CD1c-positive myeloid dendritic cell (primary cell): ENCODE results near the gene MEGF11.
"Not testable (repeated sequence)": the region's sequence is repeated elsewhere in the genome, so short reads cannot be mapped to it uniquely, and the experiment has no call there.

Experiments
- DNase-seq: peaks from one replicate; pipeline ENCODE4 v3.0.0-alpha.2; 2016; ENCODE audit errors: extremely low spot score

Gene MEGF11

DNA sequence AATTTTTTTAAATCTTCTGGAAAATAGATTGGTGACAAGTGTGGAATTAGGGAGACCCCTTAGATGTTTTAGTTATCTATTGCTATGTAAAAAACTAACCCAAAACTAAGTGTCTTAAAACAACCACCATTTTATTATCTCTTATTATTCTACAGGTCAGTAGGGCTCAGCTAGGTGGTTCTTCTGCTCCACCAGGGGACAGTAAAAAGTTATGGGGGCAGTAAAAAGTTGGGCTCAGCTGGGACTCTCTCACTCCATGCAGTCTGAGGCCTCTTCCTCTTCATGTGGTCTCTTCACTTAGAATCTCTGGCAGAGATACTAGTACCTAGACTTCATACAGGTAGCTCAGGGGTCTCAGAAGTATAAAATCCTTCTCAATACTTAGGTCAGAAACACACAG lies 21.8 kb upstream of the MEGF11 start:
- no peak for DNase-seq

DNA sequence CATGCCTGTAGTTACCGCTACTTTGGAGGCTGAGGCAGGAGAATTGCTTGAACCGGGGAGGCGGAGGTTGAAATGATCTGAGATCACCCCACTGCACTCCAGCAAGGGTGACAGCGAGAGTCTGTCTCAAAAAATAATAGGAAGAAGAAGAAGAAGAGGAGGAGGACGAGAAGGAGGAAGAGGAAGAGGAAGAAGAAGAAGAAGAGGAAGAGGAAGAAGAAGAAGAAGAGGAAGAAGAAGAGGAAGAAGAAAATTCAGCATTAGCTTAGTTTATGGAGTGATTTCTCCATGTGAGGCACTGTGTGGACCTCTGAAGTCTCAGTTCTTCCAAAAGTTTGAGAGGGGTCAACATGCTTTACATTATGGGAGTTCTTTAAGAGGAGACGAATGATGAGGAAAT lies 17.4 kb upstream of the MEGF11 start:
- no peak for DNase-seq

DNA sequence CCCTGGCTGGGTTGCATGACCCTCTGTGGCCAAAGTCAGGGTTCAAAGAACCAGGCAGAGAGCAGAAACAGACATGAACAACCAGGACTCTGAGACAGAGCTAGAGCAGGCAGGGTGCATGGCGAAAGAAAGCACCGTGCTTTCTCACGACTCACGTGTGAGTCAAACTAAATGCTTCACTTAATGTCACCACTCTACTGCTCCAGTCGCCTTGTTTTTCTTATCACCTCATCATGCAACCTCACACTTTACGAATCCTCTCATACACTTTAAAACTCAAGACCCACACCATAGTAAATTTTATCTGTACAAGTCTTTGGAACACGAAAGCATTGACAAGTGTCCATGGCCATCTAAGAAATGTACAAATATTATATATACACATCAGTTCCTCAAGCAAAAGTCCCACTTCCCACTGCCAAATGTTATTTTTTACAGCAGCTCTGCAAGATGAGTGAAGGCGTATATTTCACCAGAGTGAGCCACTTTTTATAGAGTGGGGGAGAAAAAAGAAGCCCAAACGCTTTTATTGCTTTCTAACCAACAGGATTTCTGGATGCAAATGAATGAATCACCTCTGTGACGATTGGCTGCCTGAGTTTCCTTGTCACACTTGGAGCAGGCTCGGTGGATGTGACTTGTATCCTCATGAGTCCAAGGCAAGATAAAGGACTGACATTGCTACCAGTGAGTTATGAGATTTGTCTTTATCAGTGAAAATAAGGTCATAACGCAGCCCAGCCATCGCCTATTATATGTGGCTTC lies 16.0 kb upstream of the MEGF11 start:
- DNase-seq: peak; percentile 25

DNA sequence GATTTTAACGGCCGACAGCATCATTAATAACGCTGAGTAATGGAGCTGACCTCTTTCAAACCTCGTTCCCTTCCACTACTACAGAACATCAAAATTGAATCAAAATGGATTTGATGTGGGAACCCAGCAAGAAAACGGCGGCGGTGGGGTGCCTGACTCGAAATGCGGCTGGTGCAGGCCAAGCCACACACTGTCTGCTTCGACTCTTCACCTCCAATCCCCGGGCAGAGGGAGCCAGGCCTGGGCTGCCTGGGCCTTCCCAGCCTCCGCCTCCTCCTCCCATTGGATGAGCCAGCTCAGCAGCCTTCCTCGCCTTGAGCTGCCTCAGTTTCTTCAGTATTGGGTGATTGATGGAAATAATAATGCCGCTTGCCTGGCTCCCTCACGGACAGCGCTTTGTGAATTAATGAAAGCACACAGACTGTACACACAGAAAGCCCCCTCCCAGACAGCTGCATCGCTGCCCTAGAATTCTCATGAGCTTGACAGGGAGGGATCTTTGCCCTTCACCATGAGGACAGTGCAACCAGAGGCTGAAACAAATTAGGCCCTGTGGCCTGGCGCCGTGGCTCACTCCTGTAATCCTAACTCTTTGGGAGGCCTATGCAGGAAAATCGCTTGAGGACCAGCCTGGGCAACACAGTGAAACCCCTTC lies 11.4 kb upstream of the MEGF11 start:
- DNase-seq: no peak

DNA sequence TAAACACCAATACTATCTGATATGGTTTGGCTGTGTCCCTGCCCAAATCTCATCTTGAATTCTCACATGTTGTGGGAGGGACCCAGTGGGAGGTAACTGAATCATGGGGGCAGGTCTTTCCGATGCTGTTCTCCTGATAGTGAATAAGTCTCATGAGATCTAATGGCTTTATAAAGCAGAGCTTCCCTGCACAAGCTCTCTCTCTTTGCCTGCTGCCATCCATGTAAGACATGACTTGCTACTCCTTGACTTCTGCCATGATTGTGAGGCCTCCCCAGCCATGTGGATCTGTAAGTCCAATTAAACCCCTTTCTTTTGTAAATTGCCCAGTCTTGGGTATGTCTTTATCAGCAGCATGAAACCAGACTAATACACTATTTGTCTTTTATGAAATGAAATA lies 9.3 kb upstream of the MEGF11 start:
- not testable (repeated sequence) for DNase-seq

DNA sequence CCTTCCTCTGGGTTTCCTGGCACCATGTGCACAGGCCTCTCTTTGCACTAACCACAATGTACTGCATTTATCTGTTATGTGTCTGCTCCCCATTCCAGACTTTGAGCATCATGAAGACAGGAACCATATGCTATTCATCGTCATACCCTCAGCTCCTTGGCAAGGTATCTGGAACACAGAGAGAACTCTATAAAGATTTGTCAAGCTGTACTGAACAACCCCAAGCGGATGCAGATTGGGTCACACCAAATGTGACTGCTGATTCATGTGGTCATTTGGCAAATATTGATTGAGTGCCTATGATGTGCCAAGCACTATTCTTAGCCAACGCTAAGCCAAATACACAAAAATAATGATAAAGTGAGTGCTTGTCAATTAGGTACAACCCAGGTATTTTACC lies 7.5 kb upstream of the MEGF11 start:
- no peak for DNase-seq

DNA sequence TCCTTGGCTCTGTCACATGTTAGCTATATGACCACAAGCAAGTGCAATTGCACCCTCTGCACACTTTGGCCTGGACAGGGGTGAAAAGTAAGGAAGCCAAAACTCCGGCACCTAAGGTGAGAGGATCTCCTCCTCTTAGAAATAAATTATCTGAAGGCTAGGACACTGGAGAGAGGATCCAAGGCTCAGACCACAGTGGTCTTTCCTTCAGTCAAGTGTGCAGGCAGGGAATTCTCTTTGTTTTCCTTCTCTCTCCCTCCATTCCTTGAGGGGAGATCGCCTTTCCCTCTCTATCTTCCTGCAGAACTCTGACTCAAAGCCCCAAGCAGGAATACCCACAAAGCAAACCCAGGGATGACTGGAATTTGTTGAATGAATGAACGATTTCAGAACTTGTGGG lies 3.1 kb upstream of the MEGF11 start:
- DNase-seq: no peak

DNA sequence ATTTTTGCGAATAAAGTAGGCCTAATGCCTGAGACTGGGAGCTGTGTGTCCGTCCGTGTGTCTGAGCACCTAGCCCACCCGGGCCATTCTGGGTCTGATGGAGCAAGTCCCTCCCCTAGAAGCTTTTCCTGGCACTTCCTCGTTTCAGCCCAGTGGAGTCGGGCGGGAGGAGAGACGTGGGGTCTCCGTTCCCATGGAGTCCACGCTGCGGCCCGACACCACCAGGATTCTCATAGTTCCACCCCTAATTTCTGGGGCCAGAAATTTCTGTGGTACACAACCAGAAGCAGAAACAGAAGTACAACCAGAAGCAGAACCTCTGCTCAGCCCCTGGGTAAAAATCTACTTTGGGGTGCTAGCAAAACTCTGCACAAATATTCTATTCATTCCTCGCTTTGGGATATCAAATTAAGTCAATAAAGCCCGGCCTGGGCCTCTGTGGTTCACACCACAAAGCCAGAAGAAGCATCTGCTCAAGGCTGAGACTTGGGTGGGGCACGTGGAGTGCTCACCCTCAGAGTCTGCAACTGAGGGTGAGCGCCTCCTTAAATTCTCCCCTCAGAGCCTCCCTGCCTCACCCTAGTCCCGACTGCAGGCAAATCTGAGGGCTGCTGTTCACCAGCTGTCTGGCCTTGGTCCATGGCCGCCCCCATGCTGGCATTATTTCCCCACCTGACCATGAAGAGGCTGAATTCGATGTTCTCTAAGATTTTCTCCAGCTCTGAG lies 1.6 kb upstream of the MEGF11 start:
- DNase-seq: no peak

DNA sequence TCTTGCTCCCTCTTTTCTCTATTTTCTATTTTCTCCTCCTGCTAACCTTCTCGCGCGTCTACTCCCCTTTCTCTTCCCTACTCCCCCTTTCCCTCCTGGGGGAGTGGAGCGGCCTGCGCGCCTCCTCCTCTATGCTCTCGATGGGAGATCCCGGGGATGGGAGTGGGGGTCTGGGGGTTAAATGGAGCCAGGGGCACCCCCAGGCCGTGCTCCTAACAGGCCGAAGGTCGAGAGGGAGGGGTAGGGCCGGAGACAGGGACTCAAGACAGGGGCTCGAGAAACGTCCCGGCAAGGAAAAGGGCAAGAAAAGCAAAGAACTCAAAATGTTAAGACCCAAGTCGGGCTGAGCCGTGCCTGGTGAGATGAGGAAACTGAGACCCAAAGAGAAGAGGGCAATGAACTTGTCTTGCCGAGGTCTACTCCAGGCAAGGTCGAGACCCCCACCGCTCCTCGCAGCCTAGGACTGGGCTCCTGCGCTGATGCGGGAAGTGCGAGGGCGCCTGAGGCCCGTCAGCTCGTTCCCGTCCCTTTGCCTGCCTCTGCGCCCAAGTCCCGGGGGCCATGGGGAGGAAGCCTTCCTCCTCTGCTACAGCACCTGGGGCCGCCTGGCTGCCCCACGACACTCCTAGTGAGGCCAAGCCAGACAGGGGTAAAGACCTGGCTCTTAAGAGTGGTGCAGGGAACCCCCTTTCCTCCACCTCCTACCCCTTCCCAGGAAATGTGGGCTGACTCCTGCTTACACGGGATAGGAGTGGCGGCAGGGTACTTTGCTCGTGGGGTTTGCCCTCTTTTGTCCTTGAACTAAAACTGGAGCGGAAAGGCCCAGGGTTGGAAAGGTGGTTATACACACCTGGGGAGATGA lies 770 bp upstream of the MEGF11 start:
- no peak for DNase-seq

DNA sequence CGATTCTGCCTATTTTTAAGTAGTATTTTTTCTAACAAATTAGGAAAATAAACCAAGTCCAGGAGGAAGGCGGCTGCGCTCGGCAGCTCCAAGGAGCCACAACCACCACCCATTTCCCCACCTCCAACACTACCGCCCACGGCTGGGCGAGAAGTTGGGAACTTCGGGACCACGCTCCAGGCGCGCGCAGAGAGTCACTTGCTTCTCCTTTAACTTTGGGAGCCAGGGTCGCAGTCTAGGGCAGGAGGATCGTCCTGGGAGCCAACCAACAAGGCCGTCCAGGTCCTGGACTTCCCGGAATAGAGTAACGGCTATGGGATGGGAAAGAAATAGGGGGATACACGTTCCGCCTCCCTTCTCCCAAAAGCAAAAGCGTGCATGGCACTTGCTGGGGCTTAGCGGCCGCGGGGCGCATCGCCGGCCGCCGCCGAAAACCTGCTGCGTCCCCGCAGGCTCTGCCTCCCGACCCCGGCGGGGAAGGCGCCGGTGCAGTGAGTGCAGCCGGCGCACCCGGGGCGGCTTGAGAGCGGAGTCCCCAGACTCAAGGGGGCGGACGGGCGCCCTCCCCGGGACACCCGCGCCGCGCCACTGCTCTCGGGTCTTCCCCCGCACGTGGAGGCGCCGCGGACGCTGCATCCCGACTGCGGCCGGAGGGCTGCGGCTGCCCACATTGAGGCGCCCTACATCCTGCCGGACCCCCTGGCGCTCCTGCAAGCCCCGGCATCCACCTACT lies 699 bp downstream of the MEGF11 start:
- DNase-seq: peak; percentile 6

DNA sequence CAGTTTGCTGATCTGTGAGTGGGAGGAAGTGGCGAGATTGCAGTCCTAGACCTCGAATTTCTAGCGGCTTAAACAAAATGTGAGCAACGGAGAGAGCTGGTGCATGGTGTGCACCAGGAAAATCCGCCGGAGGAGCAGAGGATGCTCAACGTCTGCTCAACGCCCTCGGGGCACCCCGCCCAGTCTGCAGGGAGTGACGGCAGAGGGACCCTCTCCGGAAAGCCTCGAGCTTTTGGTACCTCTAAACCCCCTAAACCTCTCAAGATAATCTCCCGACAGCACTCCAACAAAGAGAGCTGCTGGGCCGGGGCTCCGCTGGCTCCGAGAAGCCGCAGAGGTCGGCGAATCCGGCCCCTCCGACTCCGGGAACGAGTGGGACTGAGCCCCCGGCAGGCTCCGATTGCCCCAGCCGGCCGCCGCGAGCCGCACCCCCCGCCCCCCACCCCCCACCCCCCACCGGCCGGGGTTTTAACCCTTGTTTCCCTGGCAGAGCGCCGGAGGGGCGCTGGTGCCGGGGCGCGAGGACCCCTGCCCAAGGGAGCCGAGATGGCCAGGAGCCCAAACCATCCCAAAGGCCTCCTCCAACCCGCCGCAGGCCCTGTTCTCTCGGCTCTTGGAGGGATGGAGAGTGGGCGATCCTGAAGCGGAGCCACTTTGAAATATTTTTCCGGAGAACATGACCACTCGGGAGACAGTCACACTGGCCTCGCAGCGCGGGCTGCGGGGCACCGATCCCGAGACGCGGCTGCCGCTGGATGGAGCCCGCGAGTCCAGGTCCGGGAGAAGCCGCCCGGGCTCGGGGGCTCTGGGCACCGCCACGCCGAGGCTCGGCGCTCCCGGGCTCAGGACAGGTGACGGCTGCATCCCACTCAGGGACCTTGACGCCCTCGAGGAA lies 1.5 kb downstream of the MEGF11 start:
- DNase-seq: peak; percentile 41

DNA sequence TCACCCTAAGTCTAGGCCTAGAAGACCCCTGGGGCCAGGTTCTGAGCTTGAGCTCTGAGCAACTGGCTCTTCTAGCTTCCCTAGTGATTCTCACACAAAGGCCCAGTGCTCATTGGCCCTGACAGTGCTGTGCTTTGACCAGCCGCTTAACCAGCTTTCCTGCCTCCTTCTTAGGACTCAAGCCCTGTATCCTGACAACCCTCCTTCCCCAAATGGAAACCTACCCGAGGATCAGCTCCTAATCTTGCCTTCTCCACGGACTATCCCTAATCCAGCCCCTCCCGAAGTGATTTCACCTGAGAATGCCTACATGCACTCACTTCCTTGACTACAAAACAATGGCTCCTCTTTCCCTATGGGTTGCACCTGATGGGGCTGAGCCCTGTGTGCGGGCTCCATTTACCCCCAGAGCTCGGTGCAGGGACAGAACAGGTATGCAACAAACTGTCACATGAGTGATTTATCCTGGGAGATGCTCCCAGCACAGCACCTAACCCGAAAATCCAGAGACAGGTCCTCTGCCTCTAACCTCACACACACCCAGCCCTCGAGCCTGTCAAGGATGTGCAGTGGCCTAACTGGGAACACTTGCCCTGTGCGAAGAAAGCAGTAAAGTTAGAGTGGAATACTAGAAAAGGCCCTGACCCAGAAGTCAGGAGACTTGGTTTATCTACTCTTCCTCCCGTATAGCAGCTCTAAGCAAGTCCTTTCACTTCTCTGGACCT lies 2.3 kb downstream of the MEGF11 start:
- DNase-seq: no peak

DNA sequence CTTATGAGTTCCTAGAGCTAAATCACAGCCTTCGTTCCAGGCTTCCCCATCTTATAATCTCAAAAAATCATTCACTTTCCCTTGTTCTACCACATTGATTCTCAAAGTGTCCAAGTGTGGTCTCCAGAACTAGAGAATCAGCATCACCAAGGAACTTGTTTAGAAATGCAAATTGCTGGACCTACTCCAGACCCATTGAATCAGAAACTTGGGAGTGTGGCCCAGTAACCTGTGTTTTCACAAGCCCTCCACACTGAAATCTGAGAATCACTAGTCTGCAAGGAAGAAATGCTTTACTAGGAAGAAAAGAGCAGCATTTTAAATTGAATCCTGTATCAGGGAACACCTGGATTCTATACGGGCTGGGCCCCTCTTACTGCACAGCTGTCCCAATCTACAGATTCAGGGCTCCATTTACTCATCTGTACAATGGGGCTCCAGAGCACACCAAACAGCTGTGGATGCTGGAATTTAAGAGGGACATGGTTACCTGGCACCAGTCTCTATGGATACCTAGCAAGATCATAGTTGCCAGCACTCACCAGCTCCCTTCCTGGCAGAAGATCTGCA lies 3.9 kb downstream of the MEGF11 start:
- no peak for DNase-seq

DNA sequence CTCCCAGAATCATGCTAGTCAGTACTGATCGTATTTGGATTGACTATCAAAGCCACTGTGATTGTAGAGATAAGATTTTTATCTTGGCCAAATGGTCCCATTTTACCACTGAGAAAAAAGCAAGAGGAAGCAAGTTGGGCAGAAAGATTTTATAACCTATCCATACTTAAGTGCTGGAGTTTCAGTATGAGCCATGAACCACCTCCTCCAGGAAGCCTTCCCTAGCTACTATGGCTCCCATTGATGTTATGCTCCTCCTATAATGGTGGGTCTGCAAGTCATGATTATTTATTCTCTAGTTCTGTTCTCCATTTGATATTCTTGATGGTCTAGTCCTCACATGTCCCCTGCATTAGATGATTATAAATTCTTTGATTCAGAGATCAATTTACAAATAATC lies 6.6 kb downstream of the MEGF11 start:
- DNase-seq: no peak

DNA sequence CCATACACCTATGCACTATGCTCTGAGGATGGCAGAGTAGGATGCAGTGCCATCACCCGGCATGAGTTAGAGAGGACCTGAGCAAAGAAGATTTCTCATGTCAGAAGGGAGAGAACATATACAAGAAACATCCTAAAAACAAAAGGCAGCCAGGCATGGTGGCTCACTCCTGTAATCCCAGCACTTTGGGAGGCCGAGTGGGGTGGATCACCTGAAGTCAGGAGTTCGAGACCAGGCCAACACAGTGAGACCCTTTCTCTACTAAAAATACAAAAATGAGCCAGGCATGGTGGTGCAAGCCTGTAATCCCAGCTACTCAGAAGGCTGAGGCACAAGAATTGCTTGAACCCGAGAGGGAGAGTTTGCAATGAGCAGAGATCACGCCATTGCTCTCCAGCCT lies 7.7 kb downstream of the MEGF11 start:
- not testable (repeated sequence) for DNase-seq

DNA sequence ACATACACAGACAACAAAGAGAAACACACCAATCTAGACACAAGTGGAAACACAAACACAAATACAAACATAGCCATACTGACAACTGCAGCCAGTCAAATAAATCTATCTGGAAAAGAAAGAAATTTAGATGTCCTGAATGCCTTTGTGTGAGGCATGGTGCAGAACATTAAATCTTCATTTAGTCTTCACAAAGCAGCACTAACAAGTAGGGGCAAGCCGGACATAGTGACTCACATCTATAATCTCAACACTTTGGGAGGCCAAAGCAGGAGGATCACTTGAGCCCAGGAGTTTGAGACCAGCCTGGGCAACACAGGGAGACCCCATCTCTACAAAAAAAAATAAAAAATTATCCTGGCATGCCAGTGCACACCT lies 11.7 kb downstream of the MEGF11 start:
- no peak for DNase-seq

DNA sequence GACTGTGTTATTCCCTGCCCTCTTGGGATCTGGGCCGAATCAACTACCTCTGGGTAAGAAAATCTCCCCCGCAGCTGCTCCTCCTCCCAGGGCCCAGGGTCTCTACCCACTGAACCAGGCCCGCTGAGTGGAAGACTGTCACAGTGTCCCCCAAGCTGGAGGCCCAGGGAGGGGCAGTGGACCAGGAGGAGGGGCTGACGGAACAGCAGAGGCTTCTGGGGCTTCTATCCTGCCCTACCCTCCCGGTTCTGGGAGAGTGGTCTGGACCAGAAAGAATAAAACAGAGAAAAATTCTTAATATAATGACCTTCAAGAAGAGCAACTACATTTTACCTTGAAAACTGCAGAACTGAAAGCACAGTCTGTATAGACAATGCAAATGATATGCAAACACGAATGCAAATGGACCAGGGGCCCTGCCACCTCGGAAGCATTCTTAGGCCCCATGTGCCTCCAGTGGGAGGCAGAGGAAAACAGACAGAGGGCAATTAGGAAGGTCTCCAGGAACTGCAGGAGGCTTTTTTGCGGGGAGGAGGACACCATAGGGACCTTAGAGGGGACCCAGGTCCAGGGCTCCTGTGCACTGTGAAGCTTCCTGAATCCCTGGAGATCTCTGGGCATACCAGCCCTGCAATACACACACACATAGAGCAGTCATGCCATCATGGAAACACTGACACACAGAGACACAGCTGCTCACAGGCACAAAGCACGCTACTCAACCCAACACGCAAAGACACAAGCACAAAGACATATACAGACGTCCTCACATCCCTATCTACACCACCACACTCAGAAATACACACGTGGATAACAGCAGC lies 12.3 kb downstream of the MEGF11 start:
- DNase-seq: no peak

DNA sequence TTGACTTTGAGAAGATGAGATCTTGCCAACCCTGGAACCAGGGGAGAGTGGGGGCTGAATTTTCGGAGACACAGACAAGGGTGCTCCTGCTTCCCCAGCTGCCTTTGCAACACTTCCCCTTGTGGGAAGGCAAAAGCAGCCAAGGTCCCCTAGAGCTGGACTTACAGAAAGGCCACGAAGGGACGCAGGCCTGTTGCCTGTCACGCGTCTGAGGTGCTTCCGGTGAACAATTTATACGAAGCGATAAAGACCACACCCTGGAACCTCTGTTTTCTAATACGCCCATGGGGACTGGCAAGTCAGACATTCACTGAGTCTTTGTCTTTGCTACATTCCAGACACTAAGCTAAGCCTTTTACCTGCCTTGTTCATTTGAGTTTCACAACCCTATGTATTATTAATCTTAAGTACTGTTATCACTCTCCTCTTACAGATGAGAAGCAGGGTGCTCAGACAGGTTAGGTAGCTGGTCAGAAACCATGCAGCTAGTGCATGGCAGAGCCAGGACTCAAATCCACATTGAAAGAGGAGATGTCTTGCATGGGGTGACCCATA lies 13.2 kb downstream of the MEGF11 start:
- no peak for DNase-seq
